GM06990 (cell line): Measurements from ENCODE around the gene DBN1.

Experiments
- DNase-seq: peaks from one replicate; pipeline ENCODE4 v3.0.0-alpha.2; 2011; ENCODE audit not compliant: insufficient read length; ENCODE audit errors: extremely low read depth
- H3K27me3 ChIP-seq: replicated peaks from 2 replicates; pipeline ENCODE4 v1.6.0; 2011; ENCODE audit warnings: low read length; ENCODE audit not compliant: control insufficient read depth, insufficient read depth
- H3K36me3 ChIP-seq: 2 replicates; pipeline ENCODE4 v1.5.1; 2011; ENCODE audit warnings: low read length; ENCODE audit not compliant: control insufficient read depth, insufficient read depth
- H3K4me3 ChIP-seq: replicated peaks from 2 replicates; pipeline ENCODE4 v1.5.1; 2011; ENCODE audit warnings: low read depth, mild to moderate bottlenecking, control low read depth, low read length
- CTCF ChIP-seq: IDR thresholded peaks from 2 replicates; pipeline ENCODE4 v1.5.1; 2011; ENCODE audit warnings: low read length, control low read depth, mild to moderate bottlenecking, inconsistent platforms; ENCODE audit not compliant: insufficient read depth, poor library complexity, severe bottlenecking

The DBN1 gene

GRCh38 chr5:177432143-177432838 lies 41.1 kb downstream of the DBN1 start:
- Histone ChIP-seq H3K4me3 (peak overlapping the region; percentile 36), H3K27me3 (no peaks in the 10 kb centered on the region), H3K36me3 (peaks cover 46% of the 10 kb centered on the region)
- no peak for TF ChIP-seq CTCF
- no peak for DNase-seq

- peak; percentile 95 for DNase-seq
- H3K4me3 ChIP-seq: peak overlapping the region; percentile 36
- no peaks in the 10 kb centered on the region for H3K27me3 ChIP-seq
- TF ChIP-seq CTCF: no peak
- peaks cover 43% of the 10 kb centered on the region for H3K36me3 ChIP-seq
These were observed 41.9 kb downstream of the DBN1 start for GRCh38 chr5:177431317-177432142.

GRCh38 chr5:177430972-177431316 lies 42.5 kb downstream of the DBN1 start:
- no peak for TF ChIP-seq CTCF
- no peak overlapping the region for H3K4me3 ChIP-seq
- H3K27me3 ChIP-seq: no peaks in the 10 kb centered on the region
- peaks cover 39% of the 10 kb centered on the region for H3K36me3 ChIP-seq
- DNase-seq: peak; percentile 49

GRCh38 chr5:177430140-177430951 lies 43.1 kb downstream of the DBN1 start:
- Histone ChIP-seq H3K4me3 (peak overlapping the region; percentile 7; the same call in 1 of the 2 replicates), H3K27me3 (no peaks in the 10 kb centered on the region), H3K36me3 (peaks cover 38% of the 10 kb centered on the region)
- peak; percentile 69 for DNase-seq
- no peak for TF ChIP-seq CTCF

- no peak for TF ChIP-seq CTCF
- DNase-seq: peak; percentile 77
- H3K27me3 ChIP-seq: no peaks in the 10 kb centered on the region
- H3K36me3 ChIP-seq: peaks cover 29% of the 10 kb centered on the region
- peak overlapping the region; percentile 86 for H3K4me3 ChIP-seq
These were observed 44.0 kb downstream of the DBN1 start for GRCh38 chr5:177429248-177430040.
